ENCODE measurements around the gene ZMAT3.
"Not testable (repeated sequence)": the region's sequence is repeated elsewhere in the genome, so short reads cannot be mapped to it uniquely, and the experiment has no call there.

- TF ChIP-seq CTCF (IDR thresholded peaks at IDR 0.05; ENCODE audit: control extremely low read depth in 1 of 3, insufficient read depth in 1 of 3, low read depth in 1 of 3, low read length in 3 of 3); EP300 (IDR thresholded peaks at IDR 0.05; ENCODE audit: borderline replicate concordance in 1 of 2, low read depth in 2 of 2, low read length in 2 of 2); BACH1 (IDR thresholded peaks at IDR 0.05; ENCODE audit: low read length); GABPA (IDR thresholded peaks at IDR 0.05; ENCODE audit: borderline replicate concordance, insufficient read depth, low read length); TAF1 (IDR thresholded peaks at IDR 0.05; ENCODE audit: low read depth, low read length); MAX (IDR thresholded peaks at IDR 0.05); YY1 (IDR thresholded peaks at IDR 0.05; ENCODE audit: low read depth, low read length); ATF3 (IDR thresholded peaks at IDR 0.05; ENCODE audit: insufficient read depth, low read depth, low read length); EZH2 (IDR thresholded peaks at IDR 0.05; ENCODE audit: low read depth, low read length, severe bottlenecking): not testable (repeated sequence)
Measured at GRCh38 chr3:179032454-179033303, 38.9 kb downstream of the ZMAT3 start.
